AG09319 (cell line): ENCODE measurements around the gene EIF5A.
"Not testable (repeated sequence)": the region's sequence is repeated elsewhere in the genome, so short reads cannot be mapped to it uniquely, and the experiment has no call there.

Source experiments
- DNase-seq: peaks from one replicate; pipeline ENCODE4 v3.0.0-alpha.2; 2010; ENCODE audit warnings: low read depth; ENCODE audit errors: extremely low read depth
- TF ChIP-seq, protein P1 (sequence below): IDR thresholded peaks from 2 replicates; pipeline ENCODE4 v1.5.1; 2011; ENCODE audit warnings: low read depth, mild to moderate bottlenecking, inconsistent platforms, low read length, moderate library complexity

The EIF5A gene

DNA sequence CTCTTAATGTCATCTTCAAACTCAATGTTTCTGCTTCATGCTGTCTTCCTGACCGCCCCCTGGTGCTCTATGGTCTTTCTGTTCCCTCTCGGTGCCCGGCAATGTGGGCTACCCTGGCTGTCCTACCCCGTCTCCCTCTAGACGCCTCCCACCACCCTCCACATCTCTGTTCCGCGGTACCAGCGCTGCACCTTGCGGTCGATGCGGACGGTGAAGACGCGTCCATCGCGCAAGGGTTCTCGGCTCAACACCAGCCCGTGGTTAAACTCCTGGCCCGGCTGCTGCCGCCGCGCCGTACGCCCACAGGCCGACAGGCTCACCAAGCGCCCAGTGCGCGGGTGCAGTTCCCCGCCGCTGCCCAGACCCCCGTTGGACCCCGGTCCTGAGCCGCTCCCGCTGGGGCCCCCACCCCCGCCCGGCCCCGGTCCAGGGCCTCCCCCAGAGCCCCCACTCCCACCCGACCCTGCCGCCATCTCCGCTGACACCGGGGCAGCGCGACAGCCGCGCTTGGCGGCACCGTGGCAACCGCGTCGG lies 21.5 kb downstream of the EIF5A start, which contains the start of gene NEURL4:
Gene NEURL4, minus strand, starts transcription at position 496 of the 534 bp plus-strand sequence. Its CDS starts 23 bp downstream, at position 473.
- DNase-seq: no peak
- TF ChIP-seq, protein P1, sequence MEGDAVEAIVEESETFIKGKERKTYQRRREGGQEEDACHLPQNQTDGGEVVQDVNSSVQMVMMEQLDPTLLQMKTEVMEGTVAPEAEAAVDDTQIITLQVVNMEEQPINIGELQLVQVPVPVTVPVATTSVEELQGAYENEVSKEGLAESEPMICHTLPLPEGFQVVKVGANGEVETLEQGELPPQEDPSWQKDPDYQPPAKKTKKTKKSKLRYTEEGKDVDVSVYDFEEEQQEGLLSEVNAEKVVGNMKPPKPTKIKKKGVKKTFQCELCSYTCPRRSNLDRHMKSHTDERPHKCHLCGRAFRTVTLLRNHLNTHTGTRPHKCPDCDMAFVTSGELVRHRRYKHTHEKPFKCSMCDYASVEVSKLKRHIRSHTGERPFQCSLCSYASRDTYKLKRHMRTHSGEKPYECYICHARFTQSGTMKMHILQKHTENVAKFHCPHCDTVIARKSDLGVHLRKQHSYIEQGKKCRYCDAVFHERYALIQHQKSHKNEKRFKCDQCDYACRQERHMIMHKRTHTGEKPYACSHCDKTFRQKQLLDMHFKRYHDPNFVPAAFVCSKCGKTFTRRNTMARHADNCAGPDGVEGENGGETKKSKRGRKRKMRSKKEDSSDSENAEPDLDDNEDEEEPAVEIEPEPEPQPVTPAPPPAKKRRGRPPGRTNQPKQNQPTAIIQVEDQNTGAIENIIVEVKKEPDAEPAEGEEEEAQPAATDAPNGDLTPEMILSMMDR: no peak; the same call in 1 of the 2 replicates

DNA sequence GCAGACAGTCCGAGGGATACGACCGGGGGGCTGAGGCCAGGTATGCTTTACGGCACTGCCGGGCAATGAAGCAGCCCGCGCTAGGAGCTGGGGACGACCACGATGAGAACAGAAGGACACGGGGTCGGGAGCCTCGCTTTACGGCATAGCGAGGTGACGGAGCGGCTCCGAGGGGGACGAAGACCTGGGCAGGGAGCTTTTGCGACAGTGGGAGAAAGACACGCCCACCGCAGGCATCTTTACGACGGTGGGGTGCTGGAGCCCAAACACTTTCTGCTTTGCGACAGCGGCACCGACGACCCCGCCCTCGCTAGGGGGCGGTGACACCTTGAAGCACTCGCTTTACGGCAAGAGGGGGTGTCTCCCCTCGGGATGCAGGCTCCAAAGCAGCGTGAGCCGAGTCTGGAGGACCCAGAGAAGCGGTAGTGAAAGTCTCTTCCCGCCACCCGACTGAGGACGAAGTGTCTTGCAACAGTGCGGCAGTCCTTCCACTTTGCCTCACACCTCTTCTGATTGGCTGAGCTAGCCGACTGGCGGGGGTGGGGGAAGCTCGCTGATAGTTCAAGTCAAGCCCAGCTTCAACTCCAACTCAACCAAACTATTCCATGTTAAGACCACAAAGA lies 22.1 kb downstream of the EIF5A start:
- peak; percentile 98 for DNase-seq
- TF ChIP-seq, protein P1: no peak

DNA sequence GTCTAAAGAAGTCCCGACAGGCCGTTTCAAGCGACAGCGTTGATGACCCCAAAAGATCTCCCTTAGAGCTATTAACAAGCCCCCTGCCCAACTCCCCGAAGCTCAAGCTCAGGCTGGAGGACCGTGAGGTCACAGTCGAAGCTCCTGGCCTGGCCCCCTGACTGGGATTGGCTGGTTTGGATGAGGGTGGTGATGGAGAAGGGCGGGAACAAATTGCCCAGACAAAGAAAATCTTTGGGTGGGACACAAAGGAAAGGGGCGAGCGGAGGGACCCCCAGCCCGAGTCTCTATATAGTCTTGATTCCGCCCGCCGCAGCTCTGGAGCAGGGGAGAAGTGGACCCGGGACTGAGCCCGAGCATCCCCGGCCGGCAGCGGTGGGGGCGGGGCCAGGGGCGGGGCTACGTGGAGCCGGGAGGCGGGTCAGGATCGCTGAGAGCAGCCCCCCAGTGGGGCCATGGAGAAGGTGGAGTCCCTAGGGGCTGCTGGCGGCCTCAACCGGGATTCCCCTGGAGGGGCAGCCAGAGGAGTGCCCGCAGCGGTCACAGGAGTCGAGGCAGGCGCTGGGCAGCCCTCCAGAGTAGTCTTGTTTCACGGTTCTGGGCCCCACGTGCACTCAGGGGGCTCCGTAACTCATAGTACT lies 22.7 kb downstream of the EIF5A start:
- DNase-seq: no peak
- TF ChIP-seq, protein P1: no peak

DNA sequence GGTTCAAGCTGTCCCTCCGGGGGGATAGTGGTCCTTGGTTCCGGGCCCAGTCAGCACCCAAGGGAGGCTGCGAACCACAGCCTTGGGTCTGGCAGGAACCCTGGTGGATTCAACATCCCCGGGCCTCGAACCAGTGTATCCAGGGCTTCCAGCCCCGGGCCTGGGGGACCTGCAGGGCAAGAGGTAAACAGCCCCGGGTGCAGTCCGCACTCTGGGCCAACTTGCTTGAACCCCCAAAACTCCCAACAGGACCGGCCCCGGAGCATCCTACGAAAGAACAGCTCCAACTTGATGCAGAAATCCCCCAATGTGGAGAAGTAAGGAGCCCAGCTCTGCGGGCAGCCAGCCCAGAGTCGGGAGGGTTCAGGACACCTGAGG lies 23.2 kb downstream of the EIF5A start:
- TF ChIP-seq, protein P1: no peak
- DNase-seq: no peak

DNA sequence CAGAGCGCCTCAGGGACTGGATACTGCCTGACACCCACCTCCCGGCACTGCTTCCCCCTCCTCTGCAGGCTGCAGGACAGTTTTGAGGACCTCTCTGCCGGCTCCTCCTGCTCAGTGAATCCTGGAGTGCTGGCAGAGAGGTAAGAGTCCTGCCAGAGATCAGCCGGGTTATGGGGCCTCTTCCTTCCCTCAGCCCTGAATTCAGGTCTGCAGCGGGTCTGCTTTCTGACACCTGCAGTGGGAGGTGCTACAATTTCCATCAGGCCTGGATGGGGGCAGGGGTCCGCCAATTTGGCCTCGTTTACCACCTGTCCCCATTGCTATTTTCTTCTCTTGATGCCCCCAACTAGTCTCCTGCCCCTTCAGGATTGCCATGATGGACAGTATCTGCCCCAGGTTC lies 24.7 kb downstream of the EIF5A start:
- no peak for DNase-seq
- TF ChIP-seq, protein P1: no peak

DNA sequence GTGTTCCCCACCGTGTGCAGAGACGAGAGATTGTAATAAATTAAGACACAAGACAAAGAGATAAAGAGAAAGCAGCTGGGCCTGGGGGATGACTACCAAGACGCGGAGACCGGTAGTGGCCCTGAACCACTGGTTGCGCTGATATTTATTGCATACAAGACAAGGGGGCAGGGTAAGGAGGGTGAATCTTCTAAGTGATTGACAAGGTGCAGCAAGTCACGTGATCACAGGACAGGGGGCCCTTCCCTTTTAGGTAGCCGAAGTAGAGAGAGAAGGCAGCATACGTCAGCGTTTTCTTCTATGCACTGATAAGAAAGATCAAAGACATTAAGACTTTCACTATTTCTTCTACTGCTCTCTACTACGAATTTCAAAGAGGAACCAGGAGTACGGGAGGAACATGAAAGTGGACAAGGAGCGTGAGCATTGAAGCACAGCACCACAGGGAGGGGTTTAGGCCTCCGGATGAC lies 25.2 kb downstream of the EIF5A start:
- not testable (repeated sequence) for DNase-seq

DNA sequence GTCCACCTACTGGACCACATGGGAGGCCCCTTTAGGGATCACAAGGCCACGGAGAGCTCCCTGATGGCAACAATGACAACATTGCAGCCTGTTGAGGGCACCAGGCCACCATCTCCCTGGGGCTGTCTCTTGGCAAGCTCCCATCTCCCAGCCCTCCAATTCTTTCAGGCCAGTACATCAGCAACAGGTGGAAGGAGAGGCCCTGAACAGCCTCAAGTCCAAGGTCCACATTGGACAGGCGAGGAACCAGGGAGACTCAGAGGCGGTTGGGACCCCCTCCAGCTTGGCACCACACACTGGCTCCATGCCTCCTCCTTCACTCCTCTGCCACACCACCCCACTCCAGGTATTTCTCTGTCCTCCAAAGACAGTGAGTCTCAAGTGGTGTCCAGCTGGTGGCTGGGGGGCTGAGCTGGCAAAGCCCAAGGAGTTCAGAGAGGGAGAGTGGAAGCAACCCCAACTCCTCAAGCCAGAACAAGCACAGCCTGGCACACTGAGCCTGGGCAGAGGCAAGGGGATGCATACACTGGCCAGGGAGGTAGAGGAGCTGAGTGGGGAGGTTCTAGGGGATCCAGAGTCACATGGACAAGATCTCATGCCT lies 27.6 kb downstream of the EIF5A start:
- TF ChIP-seq, protein P1: no peak
- no peak for DNase-seq

DNA sequence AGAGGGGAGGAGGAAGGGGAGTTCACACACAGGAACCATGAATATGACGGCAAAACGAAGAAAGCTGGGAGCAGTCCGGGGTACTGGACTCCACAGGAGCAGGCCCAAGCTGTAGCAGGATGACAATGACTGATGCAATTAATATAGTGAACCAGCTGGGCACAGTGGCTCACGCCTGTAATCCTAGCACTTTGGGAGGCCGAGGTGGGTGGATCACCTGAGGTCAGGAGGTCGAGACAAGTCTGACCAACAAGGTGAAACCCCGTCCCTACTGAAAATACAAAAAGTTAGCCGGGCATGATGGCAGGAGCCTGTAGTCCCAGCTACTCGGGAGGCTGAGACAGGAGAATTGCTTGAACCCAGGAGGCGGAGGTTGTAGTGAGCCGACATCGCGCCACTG lies 28.3 kb downstream of the EIF5A start:
- DNase-seq: not testable (repeated sequence)
